GM21423 (cell line): ENCODE results near the gene CMYA5.
"Not testable (repeated sequence)": the region's sequence is repeated elsewhere in the genome, so short reads cannot be mapped to it uniquely, and the experiment has no call there.

Experiments used
- ATAC-seq: cut with Tn5 transposase; IDR thresholded peaks from one replicate; pipeline ENCODE4 v1.9.1; 2021; ENCODE audit warnings: mild to moderate bottlenecking, moderate library complexity; ENCODE audit not compliant: unreplicated experiment

Gene CMYA5

GRCh38 chr5:79746642-79747569 lies 57.3 kb downstream of the CMYA5 start:
- no peak for ATAC-seq

- ATAC-seq: no peak
These were observed 61.2 kb downstream of the CMYA5 start for GRCh38 chr5:79750611-79751510.

DNA sequence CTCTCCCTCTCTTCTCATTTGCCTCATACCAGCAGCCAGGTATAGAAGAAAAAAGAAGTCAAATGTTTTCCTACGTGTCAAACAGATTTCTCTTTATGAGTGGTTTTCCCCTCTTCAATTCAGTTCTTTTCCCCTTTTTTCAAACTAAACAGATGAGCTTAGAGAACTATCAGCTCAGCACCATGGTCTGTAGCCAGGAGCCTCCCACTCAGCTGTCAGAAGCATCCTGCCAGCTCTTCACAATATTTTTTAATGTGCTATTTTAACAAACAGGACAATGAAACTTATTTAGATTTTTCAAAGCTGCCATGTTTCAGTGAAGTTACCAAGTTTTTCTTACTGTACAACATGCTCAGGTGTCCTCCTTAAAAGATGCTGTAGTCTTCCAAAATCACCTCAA lies 63.5 kb downstream of the CMYA5 start:
- ATAC-seq: no peak

DNA sequence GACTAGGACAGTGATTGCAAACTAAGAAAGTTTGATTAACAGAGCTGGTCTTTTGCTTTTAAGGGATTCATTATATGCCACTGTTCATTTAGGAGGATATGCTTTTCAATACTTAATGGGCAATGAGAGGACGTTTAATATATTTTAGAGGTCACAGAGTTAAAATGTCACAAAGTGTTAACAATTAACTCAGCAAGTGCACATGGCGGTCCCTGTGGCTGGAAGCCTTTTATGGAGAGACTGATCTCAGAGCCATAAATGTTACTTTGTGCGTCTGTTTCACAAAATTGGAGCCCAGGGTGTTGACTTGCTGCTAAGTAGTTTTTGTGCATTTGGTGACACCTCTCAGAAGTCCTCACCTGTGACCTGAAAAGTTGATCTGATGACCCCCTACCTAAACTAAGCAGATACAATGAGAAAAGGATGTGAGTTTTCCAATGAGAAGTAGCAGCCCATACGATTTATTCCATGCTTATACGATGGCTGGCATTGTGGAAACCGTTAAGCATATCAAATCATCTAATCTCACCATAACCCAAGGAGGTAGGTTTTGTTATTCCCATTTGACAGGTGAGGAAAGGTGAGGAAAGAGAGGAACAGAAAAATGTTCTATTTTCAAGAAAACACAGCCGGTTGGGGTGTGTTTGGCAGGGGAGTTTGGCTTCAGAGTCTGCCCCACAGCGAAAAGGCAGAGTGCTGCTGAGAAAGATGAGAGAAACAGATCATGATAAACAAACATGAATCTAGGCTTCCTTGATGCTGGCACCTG lies 64.4 kb downstream of the CMYA5 start:
- ATAC-seq: no peak

GRCh38 chr5:79754865-79755555 lies 65.4 kb downstream of the CMYA5 start:
- no peak for ATAC-seq

DNA sequence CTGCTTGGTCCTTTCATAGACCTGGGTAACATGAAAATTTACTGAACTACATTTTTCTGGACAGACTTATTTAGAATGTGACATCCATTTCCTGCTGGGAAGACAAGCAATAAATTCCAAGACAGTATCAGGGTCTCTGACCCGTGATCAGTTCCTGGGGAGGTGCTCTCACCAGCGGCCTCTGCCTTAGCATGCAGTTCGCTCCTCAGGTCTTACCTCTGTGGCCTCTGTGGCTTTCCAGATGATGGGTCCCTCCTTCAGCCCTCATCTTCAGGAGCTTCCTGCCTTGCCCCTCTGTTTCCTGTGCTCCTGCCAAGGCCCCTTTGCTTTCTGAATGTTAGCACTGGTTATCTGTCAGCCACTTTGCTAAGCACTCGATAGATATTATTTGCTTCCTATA lies 66.4 kb downstream of the CMYA5 start:
- ATAC-seq: no peak

- ATAC-seq: no peak
These were observed 69.8 kb downstream of the CMYA5 start for GRCh38 chr5:79759436-79759835.

DNA sequence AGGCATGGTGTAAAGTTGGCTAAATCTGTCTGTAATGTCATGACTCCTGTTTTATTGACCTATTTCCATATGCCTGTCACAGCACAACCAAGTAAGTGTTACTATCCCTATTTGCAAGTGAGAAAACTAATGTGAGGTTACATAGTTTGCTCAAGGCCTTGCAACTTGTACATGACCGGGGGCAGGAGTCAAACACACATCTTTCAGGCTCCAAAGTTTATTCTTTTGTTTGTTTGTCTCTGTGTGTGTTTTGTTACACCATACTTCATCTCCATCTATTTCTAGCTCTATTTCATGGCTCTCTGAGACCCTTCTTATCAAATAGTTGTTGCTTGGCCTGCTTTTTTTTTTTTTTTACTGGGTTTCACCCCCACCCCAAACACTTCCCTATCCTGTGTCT lies 70.2 kb downstream of the CMYA5 start:
- ATAC-seq: no peak

DNA sequence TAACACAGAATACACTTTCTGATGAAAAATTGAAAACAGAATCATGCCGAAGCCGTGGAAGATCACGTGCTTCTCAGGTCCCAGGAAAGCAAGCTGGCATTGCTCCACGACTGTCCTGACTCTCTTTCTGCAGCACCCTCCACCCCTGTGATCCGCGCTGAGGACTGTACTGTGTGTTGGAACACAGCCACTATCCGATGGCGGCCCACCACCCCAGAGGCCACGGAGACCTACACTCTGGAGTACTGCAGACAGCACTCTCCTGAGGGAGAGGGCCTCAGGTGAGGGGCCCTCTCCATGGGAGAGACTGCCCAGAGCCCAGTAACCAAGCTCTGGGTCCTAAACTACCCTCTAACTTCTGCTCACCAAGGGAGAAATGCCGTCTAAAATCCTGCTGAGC lies 73.3 kb downstream of the CMYA5 start:
- ATAC-seq: no peak

DNA sequence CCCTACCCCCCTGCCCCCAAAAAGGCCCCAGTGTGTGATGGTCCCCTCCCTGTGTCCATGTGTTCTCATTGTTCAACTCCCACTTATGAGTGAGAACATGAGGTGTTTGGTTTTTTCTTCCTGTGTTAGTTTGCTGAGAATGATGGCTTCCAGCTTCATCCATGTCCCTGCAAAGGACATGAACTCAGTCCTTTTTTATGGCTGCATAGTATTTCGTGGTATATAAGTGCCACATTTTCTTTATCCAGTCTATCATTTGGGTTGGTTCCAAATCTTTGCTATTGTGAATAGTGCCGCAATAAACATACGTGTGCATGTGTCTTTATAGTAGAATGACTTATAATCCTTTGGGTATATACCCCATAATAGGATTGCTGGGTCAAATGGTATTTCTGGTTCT lies 74.5 kb downstream of the CMYA5 start:
- not testable (repeated sequence) for ATAC-seq

DNA sequence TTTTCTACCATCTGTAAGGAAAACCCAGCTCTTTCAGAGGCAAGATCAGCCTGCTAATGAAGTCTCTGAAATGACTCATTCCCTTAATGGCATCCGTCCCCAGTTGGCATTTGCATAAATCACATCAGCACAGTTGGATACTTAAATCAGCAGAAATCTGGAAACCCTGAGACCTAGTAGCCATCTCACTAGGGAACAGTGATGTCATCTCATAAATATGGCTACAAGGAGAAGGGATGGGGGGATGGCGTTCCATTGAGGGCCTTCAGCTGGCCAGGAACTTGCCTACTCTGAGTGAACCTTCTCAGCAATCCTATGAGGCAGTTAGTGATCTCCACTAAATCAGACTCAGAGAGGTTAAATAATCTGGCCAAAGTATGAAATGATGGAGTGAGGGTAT lies 81.8 kb downstream of the CMYA5 start:
- no peak for ATAC-seq

GRCh38 chr5:79772651-79773050 lies 83.0 kb downstream of the CMYA5 start:
- no peak for ATAC-seq

DNA sequence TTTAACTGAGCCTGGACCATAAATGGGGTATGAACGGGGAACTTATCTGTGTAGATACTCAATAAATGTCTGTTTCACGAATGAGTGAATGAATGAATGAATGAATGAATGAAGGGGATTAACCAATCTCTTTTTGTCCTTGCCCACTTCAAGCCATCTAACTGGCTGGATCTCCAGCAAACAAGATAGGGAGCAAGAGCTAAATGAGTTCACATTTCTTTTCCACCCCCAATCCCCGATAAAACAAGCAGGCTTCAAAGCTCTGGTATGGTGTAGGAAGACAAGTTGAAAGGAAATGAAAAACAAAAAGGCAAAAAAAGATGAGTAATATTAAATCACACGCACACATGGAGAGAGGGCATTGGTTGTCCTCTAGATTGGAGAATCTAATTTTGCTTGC lies 84.0 kb downstream of the CMYA5 start:
- no peak for ATAC-seq

DNA sequence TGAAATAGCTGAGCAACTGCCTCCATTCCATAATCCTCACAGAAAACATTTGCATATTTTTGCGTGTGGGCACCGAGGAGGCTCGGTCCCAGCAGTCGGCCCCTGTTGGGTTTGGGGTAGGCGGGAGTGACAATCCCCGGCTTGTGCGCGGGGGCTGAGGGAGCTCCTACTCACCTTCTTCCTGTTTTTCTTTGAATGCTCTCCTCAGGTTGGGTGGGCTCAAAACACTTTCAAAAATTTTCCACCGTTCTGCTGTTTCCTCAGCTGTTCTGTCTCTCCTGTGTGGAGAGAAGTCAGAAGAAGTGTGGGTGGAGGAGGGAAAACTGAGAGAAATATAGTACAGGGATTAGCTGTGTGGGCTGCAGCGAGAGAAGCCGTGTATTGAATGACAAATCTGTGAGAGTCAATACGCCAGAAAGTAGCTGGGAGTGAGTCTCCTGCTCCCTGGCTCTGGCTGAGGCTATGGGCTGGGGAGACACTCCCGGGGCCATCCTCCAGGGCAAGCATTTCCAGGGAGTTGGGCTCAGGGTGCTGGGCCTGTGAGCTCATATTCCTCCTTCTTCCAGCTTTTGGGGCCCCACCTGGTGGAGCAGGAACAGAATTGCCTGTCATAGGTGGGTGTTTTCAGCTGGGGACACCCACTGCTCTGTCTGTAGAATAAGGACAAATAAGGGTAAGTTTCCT lies 84.7 kb downstream of the CMYA5 start:
- no peak for ATAC-seq

GRCh38 chr5:79774855-79775237 lies 85.2 kb downstream of the CMYA5 start:
- no peak for ATAC-seq

GRCh38 chr5:79784741-79785140 lies 95.1 kb downstream of the CMYA5 start:
- not testable (repeated sequence) for ATAC-seq

DNA sequence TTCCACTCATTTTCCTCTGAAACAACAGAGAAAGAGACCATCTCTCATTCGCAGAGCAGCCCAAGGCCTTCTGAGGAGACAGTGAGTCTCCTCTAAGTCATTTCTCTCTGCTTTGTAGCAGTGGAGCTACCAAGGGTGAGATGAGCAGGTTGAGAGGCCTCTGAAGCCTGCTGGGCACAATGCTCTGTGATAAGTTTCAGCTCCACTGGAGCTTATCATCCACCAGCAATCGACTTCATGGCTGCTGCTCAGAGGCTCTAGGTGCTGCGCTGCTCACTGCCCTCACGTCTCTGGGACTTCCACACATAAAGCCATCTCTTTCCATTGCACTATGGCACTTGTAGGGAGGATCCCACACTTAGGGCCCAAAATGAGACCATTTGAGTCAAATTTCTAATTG lies 96.3 kb downstream of the CMYA5 start:
- no peak for ATAC-seq

DNA sequence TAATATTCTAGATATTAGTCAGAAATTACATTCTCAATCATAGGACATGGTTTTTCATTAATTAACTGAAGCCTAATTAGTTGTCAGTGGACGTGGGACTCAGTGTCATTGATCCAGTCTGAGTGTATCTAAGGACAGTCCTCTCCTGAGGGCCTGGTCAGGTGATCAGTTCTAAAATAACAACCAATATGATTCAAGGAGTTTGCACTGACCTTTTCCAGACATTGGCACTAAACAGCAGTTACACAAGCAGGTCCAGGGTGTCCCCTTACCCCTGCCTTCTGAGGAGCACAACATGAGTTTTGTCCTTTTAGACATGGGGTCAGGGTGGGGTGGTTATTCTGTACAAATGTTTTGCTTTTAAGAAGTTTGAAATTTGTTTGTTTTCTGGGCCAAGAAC lies 97.8 kb downstream of the CMYA5 start:
- ATAC-seq: no peak

DNA sequence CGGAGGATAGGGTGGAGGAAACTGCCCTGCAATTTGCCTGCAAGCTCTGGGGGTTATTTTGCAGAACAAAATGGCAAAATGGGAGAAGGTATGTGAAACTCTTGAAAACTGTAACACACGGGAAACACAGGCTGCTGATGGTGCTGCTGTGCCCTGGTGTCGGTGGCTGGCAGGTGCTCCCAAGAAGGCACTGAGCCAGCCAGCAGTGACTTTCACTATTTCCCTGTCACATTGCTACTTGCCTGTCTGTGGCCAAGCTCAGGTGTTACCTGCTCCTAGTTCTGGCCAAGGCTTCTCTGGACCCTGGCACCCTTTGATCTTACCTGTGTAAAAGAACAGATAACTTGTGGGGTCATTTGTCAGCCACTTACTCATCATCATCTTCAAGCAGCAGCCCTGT lies 102.2 kb downstream of the CMYA5 start:
- ATAC-seq: no peak

DNA sequence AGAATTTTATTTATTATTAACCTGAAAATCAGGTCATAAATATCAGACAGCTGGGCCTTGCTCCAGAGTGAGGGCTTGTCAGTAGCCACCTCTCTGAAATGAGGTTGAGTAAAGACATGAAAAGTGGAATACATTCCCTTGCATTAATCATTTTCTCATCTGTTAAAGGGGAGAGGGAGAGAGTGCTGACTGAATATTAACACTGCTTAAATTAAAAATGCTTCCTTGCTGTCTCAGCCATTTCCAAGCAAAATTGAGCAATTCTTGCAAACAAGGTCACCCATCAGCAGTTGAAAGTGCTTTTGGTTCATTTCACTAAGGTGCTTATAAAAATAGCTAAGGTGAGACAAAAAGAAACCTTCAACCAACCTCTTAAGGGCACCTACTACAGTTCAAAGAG lies 102.8 kb downstream of the CMYA5 start:
- no peak for ATAC-seq
